ENCODE data around the gene ATP6V1D. TPM values are rescaled to one million over a fixed set of nuclear protein-coding genes. Genes with fewer than 3 reads are reported as not detected.

Gene ATP6V1D
- total and polyA plus RNA-seq, 9 of the 15 experiments (the other 6 are each of a cell fraction or from before 2014, with no cell fraction given), result 35.5 to 91.0 (median 50.0) TPM

DNA sequence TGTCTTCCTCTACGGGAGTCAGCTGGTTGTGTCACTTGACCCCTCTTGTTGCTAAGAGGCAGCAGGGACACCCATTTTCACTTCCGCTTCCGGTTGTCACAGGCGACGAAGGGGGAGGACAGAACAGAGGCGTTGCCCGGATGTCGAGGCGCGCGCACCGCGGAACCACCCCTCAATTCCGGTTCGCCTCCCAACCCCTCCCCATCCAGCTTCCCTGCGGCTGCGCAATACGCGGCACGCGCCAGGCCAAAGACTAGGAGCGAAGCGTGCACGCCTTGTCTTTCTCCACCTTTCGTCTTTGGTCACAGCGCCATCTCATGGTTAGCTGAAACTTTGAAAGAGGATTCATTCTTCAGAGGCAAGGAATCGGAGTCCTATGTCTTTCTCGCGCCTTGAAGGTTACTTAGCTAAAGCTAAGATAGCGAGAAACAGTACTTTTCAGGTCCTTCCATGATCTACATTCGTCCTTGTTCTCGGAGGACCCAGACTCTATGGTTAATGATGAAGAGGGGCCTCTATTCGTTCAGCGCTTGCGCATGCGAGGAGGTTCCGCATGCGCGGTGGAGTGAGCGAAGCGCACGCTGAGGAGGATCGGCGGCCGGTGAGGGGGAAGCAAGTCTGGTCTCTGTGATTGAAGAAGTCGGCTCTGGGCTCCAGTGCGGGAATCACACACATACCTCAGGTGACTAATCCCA, at the start of gene ATP6V1D, which contains the start of gene EIF2S1 (continued):
- TF ChIP-seq, protein P1, sequence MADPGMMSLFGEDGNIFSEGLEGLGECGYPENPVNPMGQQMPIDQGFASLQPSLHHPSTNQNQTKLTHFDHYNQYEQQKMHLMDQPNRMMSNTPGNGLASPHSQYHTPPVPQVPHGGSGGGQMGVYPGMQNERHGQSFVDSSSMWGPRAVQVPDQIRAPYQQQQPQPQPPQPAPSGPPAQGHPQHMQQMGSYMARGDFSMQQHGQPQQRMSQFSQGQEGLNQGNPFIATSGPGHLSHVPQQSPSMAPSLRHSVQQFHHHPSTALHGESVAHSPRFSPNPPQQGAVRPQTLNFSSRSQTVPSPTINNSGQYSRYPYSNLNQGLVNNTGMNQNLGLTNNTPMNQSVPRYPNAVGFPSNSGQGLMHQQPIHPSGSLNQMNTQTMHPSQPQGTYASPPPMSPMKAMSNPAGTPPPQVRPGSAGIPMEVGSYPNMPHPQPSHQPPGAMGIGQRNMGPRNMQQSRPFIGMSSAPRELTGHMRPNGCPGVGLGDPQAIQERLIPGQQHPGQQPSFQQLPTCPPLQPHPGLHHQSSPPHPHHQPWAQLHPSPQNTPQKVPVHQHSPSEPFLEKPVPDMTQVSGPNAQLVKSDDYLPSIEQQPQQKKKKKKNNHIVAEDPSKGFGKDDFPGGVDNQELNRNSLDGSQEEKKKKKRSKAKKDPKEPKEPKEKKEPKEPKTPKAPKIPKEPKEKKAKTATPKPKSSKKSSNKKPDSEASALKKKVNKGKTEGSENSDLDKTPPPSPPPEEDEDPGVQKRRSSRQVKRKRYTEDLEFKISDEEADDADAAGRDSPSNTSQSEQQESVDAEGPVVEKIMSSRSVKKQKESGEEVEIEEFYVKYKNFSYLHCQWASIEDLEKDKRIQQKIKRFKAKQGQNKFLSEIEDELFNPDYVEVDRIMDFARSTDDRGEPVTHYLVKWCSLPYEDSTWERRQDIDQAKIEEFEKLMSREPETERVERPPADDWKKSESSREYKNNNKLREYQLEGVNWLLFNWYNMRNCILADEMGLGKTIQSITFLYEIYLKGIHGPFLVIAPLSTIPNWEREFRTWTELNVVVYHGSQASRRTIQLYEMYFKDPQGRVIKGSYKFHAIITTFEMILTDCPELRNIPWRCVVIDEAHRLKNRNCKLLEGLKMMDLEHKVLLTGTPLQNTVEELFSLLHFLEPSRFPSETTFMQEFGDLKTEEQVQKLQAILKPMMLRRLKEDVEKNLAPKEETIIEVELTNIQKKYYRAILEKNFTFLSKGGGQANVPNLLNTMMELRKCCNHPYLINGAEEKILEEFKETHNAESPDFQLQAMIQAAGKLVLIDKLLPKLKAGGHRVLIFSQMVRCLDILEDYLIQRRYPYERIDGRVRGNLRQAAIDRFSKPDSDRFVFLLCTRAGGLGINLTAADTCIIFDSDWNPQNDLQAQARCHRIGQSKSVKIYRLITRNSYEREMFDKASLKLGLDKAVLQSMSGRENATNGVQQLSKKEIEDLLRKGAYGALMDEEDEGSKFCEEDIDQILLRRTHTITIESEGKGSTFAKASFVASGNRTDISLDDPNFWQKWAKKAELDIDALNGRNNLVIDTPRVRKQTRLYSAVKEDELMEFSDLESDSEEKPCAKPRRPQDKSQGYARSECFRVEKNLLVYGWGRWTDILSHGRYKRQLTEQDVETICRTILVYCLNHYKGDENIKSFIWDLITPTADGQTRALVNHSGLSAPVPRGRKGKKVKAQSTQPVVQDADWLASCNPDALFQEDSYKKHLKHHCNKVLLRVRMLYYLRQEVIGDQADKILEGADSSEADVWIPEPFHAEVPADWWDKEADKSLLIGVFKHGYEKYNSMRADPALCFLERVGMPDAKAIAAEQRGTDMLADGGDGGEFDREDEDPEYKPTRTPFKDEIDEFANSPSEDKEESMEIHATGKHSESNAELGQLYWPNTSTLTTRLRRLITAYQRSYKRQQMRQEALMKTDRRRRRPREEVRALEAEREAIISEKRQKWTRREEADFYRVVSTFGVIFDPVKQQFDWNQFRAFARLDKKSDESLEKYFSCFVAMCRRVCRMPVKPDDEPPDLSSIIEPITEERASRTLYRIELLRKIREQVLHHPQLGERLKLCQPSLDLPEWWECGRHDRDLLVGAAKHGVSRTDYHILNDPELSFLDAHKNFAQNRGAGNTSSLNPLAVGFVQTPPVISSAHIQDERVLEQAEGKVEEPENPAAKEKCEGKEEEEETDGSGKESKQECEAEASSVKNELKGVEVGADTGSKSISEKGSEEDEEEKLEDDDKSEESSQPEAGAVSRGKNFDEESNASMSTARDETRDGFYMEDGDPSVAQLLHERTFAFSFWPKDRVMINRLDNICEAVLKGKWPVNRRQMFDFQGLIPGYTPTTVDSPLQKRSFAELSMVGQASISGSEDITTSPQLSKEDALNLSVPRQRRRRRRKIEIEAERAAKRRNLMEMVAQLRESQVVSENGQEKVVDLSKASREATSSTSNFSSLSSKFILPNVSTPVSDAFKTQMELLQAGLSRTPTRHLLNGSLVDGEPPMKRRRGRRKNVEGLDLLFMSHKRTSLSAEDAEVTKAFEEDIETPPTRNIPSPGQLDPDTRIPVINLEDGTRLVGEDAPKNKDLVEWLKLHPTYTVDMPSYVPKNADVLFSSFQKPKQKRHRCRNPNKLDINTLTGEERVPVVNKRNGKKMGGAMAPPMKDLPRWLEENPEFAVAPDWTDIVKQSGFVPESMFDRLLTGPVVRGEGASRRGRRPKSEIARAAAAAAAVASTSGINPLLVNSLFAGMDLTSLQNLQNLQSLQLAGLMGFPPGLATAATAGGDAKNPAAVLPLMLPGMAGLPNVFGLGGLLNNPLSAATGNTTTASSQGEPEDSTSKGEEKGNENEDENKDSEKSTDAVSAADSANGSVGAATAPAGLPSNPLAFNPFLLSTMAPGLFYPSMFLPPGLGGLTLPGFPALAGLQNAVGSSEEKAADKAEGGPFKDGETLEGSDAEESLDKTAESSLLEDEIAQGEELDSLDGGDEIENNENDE (IDR thresholded peaks at IDR 0.05; ENCODE audit: low read depth, low read length), result no peak
- TF ChIP-seq, protein P2, sequence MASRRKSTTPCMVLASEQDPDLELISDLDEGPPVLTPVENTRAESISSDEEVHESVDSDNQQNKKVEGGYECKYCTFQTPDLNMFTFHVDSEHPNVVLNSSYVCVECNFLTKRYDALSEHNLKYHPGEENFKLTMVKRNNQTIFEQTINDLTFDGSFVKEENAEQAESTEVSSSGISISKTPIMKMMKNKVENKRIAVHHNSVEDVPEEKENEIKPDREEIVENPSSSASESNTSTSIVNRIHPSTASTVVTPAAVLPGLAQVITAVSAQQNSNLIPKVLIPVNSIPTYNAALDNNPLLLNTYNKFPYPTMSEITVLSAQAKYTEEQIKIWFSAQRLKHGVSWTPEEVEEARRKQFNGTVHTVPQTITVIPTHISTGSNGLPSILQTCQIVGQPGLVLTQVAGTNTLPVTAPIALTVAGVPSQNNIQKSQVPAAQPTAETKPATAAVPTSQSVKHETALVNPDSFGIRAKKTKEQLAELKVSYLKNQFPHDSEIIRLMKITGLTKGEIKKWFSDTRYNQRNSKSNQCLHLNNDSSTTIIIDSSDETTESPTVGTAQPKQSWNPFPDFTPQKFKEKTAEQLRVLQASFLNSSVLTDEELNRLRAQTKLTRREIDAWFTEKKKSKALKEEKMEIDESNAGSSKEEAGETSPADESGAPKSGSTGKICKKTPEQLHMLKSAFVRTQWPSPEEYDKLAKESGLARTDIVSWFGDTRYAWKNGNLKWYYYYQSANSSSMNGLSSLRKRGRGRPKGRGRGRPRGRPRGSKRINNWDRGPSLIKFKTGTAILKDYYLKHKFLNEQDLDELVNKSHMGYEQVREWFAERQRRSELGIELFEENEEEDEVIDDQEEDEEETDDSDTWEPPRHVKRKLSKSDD (conservative IDR thresholded peaks at IDR 0.05; ENCODE audit: low read length), result peak; percentile 71; the same call in 1 of the 2 replicates
- peak; percentile 12 to 40; a peak in 2 of 4 replicates for TF ChIP-seq RAD21 (CRISPR knock-in tag; conservative IDR thresholded peaks at IDR 0.05 in 1 of 2, IDR thresholded peaks at IDR 0.05 in 1 of 2)
- TF ChIP-seq ZNF212 (CRISPR knock-in tag; IDR thresholded peaks at IDR 0.05), result 0 out of 2 replicates have a peak, but pooled peaks have one; percentile 8
- no peak for TF ChIP-seq FOS (IDR thresholded peaks at IDR 0.05; ENCODE audit: extremely low read depth, insufficient read length)
- TF ChIP-seq LCOR (CRISPR knock-in tag; IDR thresholded peaks at IDR 0.05), result peak; percentile 79
- peak; percentile 96 for TF ChIP-seq SNIP1 (IDR thresholded peaks at IDR 0.05; ENCODE audit: low read depth)
- no peak for TF ChIP-seq CHCHD3 (CRISPR knock-in tag; IDR thresholded peaks at IDR 0.05)
- TF ChIP-seq TEAD1 (CRISPR knock-in tag; IDR thresholded peaks at IDR 0.05), result no peak
- no peak for TF ChIP-seq FOXM1 (IDR thresholded peaks at IDR 0.05; ENCODE audit: low read depth)
- no peak for TF ChIP-seq FOXM1 (CRISPR knock-in tag; IDR thresholded peaks at IDR 0.05; ENCODE audit: low read depth)
- no peak for TF ChIP-seq CBX2 (IDR thresholded peaks at IDR 0.05; ENCODE audit: insufficient read depth, low read length, poor library complexity, severe bottlenecking)
- TF ChIP-seq SPI1 (IDR thresholded peaks at IDR 0.05; ENCODE audit: borderline replicate concordance, low read depth, low read length), result peak; percentile 84

All from K562 (cell line).